Smooth muscle cell (in vitro differentiated cells): ENCODE results near the gene CENPT. TPM values are rescaled to one million over a fixed set of nuclear protein-coding genes. Genes with fewer than 3 reads are reported as not detected.

Experiments used
- DNase-seq: peaks from one replicate; lab custom pipeline; 2025; ENCODE audit not compliant: unreplicated experiment; lab: John Stamatoyannopoulos, UW
- H2AFZ ChIP-seq: fragments of 200-600 bp; sonication (generic); 2 replicates; pipeline ENCODE4 v1.6.0; 2016; ENCODE audit warnings: antibody characterized with exemption, low read depth, mild to moderate bottlenecking
- H3F3A ChIP-seq: fragments of 200-600 bp; sonication (generic); 2 replicates; pipeline ENCODE4 v1.6.0; 2017; ENCODE audit warnings: antibody characterized with exemption, low read depth
- H3K27ac ChIP-seq: fragments of 200-600 bp; sonication (generic); 2 replicates; pipeline ENCODE4 v1.5.1; 2016; ENCODE audit warnings: low read depth, mild to moderate bottlenecking
- H3K27me3 ChIP-seq: fragments of 200-600 bp; sonication (generic); 2 replicates; pipeline ENCODE4 v1.6.1; 2016; ENCODE audit warnings: low read depth, mild to moderate bottlenecking
- H3K36me3 ChIP-seq: fragments of 200-600 bp; sonication (generic); 2 replicates; pipeline ENCODE4 v1.5.1; 2016; ENCODE audit warnings: low read depth
- H3K4me1 ChIP-seq: fragments of 200-600 bp; sonication (generic); 2 replicates; pipeline ENCODE4 v1.5.1; 2016; ENCODE audit warnings: low read depth
- H3K4me2 ChIP-seq: fragments of 200-600 bp; sonication (generic); 2 replicates; pipeline ENCODE4 v1.6.0; 2016; ENCODE audit warnings: mild to moderate bottlenecking
- H3K4me3 ChIP-seq: fragments of 200-600 bp; sonication (generic); 2 replicates; pipeline ENCODE4 v1.5.1; 2016; ENCODE audit warnings: mild to moderate bottlenecking
- H3K79me2 ChIP-seq: fragments of 200-600 bp; sonication (generic); 2 replicates; pipeline ENCODE4 v1.6.0; 2016; ENCODE audit warnings: low read depth, mild to moderate bottlenecking
- H3K9ac ChIP-seq: fragments of 200-600 bp; sonication (generic); 2 replicates; pipeline ENCODE4 v1.6.0; 2016; ENCODE audit warnings: low read depth
- H3K9me3 ChIP-seq: fragments of 200-600 bp; sonication (generic); replicated peaks from 2 replicates; pipeline ENCODE4 v1.5.1; 2016; ENCODE audit warnings: low read depth
- H4K20me1 ChIP-seq: fragments of 200-600 bp; sonication (generic); 2 replicates; pipeline ENCODE4 v1.6.0; 2016; ENCODE audit warnings: low read depth
- CTCF ChIP-seq: fragments of 200-600 bp; sonication (generic); IDR thresholded peaks from 2 replicates; pipeline ENCODE4 v1.5.1; 2017; ENCODE audit warnings: borderline replicate concordance, mild to moderate bottlenecking, antibody characterized with exemption; ENCODE audit not compliant: insufficient read depth, poor library complexity, severe bottlenecking
- WGBS: methylation state at CpG from one replicate; pipeline ENCODE4 v1.1.7; 2016; ENCODE audit warnings: low lambda C conversion rate; 5-methylcytosine and 5-hydroxymethylcytosine counted together
- polyA plus RNA-seq: library from polyadenylated mRNA; unstranded; fragments of >200 nt; fragmentation: Nextera tagmentation; extraction: Ambion mirVana; gene quantifications from 2 replicates; pipeline ENCODE4 v1.2.1, GENCODE V29; 2016
- total RNA-seq: library from RNA; depleted of rRNA; stranded (reverse); fragments of >200 nt; gene quantifications from 2 replicates; pipeline ENCODE4 v1.2.3, GENCODE V29; 2014

The CENPT gene
- total and polyA plus RNA-seq, 2 experiments from 2014 or later: 47.0 to 65.8 TPM

- Histone ChIP-seq H3K4me3 (no peak overlapping the region), H3K9ac (no peak overlapping the region), H3F3A (no peaks in the 10 kb centered on the region), H4K20me1 (no peaks in the 10 kb centered on the region), H3K36me3 (no peaks in the 10 kb centered on the region), H3K79me2 (peaks cover 5% of the 10 kb centered on the region), H2AFZ (no peak overlapping the region), H3K4me1 (no peaks in the 10 kb centered on the region), H3K27me3 (no peaks in the 10 kb centered on the region), H3K27ac (no peak overlapping the region), H3K4me2 (no peak overlapping the region), H3K9me3 (no peaks in the 10 kb centered on the region)
- no peak for DNase-seq
- no peak for TF ChIP-seq CTCF
- 98% methylated on average over 4 of the region's 4 CpGs for WGBS
Measured at GRCh38 chr16:67828651-67829050, 18.8 kb downstream of the CENPT start.

- Histone ChIP-seq H3K27ac (no peak overlapping the region), H3K4me2 (no peak overlapping the region), H3F3A (no peaks in the 10 kb centered on the region), H3K79me2 (no peaks in the 10 kb centered on the region), H3K27me3 (no peaks in the 10 kb centered on the region), H4K20me1 (no peaks in the 10 kb centered on the region), H2AFZ (no peak overlapping the region), H3K4me3 (no peak overlapping the region), H3K36me3 (no peaks in the 10 kb centered on the region), H3K9me3 (no peaks in the 10 kb centered on the region), H3K4me1 (no peaks in the 10 kb centered on the region), H3K9ac (no peak overlapping the region)
- DNase-seq: no peak
- WGBS: 97% methylated on average over 14 of the region's 14 CpGs
- TF ChIP-seq CTCF: no peak
Measured at GRCh38 chr16:67825906-67826305, 21.6 kb downstream of the CENPT start.

- H3K79me2 ChIP-seq: no peaks in the 10 kb centered on the region
- H3K4me2 ChIP-seq: no peak overlapping the region
- no peak overlapping the region for H3K27ac ChIP-seq
- DNase-seq: no peak
- no peaks in the 10 kb centered on the region for H3K9me3 ChIP-seq
- H3F3A ChIP-seq: no peaks in the 10 kb centered on the region
- H4K20me1 ChIP-seq: no peaks in the 10 kb centered on the region
- no peak overlapping the region for H3K4me3 ChIP-seq
- 90% methylated on average over 8 of the region's 8 CpGs for WGBS
- no peaks in the 10 kb centered on the region for H3K4me1 ChIP-seq
- TF ChIP-seq CTCF: no peak
- H3K36me3 ChIP-seq: no peaks in the 10 kb centered on the region
- H2AFZ ChIP-seq: no peak overlapping the region
- H3K27me3 ChIP-seq: no peaks in the 10 kb centered on the region
- no peak overlapping the region for H3K9ac ChIP-seq
Measured at GRCh38 chr16:67825119-67825518, 22.4 kb downstream of the CENPT start.

- Histone ChIP-seq H3K36me3 (no peaks in the 10 kb centered on the region), H3K27me3 (no peaks in the 10 kb centered on the region), H3K4me3 (no peak overlapping the region), H2AFZ (no peak overlapping the region), H3K27ac (no peak overlapping the region), H3K4me2 (no peak overlapping the region), H3F3A (no peaks in the 10 kb centered on the region), H3K79me2 (no peaks in the 10 kb centered on the region), H3K9me3 (no peaks in the 10 kb centered on the region), H3K9ac (no peak overlapping the region), H3K4me1 (no peaks in the 10 kb centered on the region), H4K20me1 (no peaks in the 10 kb centered on the region)
- TF ChIP-seq CTCF: no peak
- no peak for DNase-seq
- WGBS: 49% methylated on average over 2 of the region's 2 CpGs
Measured at GRCh38 chr16:67822511-67822910, 25.0 kb downstream of the CENPT start.
